Endothelial cell of umbilical vein (primary cell): ENCODE results near the gene CPXM2. TPM values are rescaled to one million over a fixed set of nuclear protein-coding genes. Genes with fewer than 3 reads are reported as not detected.

Source experiments
- BruUV-seq: library from RNA; stranded (reverse); fragments of 400-500 nt; replicated peaks from 2 replicates; lab custom pipeline; 2021; lab: Mats Ljungman, UMichigan
- CTCF ChIA-PET: fragments of 300-600, 350-600 bp; sonication (Branson Sonifier 250); formaldehyde crosslinking; loops from one replicate; lab custom pipeline; 2021; ENCODE audit warnings: antibody characterized with exemption, inconsistent platforms; lab: Charles Lee
- POLR2A ChIA-PET: fragments of 300-600, 350-600 bp; sonication (Branson Sonifier 250); formaldehyde crosslinking; loops from one replicate; lab custom pipeline; 2021; ENCODE audit warnings: antibody characterized with exemption, inconsistent platforms; lab: Charles Lee
- DNase-seq: peaks from one replicate; pipeline ENCODE4 v3.0.0-alpha.2; 2011; ENCODE audit warnings: low read depth, low spot score
- FAIRE-seq: peaks from 2 replicates; lab custom pipeline; 2011; peaks lifted over from hg19 to GRCh38; lab: Jason Lieb, UNC
- H2AFZ ChIP-seq: 2 replicates; pipeline ENCODE4 v1.6.0; 2012; ENCODE audit warnings: low read depth, low read length, control low read depth, inconsistent platforms
- H3K27ac ChIP-seq: 2 replicates; pipeline ENCODE4 v1.5.1; 2011; ENCODE audit warnings: low read depth, mild to moderate bottlenecking, control low read depth, low read length, moderate library complexity; ENCODE audit not compliant: insufficient read depth
- H3K27me3 ChIP-seq, 2 experiments: 2 replicates each; pipeline versions ENCODE4 v1.6.0 to v1.6.1; 2011; ENCODE audit warnings: low read length in 2 of 2, mixed read lengths in 1 of 2; ENCODE audit not compliant: control insufficient read depth in 2 of 2, insufficient read depth in 2 of 2
- H3K36me3 ChIP-seq, 2 experiments: 2 replicates in 1 of 2; 3 replicates in 1 of 2; pipeline ENCODE4 v1.5.1; 2011; ENCODE audit warnings: low read length in 2 of 2, mild to moderate bottlenecking in 1 of 2, moderate library complexity in 1 of 2; ENCODE audit not compliant: control insufficient read depth in 2 of 2, insufficient read depth in 2 of 2; ENCODE audit errors: extremely low read depth in 1 of 2
- H3K4me1 ChIP-seq: 3 replicates; pipeline ENCODE4 v1.5.1; 2011; ENCODE audit warnings: mild to moderate bottlenecking, low read length; ENCODE audit not compliant: control insufficient read depth, insufficient read depth; ENCODE audit errors: extremely low read depth
- H3K4me2 ChIP-seq: 2 replicates; pipeline ENCODE4 v1.6.1; 2011; ENCODE audit warnings: low read length, control low read depth, mixed read lengths; ENCODE audit not compliant: insufficient read depth
- H3K4me3 ChIP-seq, 3 experiments: fragments of 200-600 bp in 1 of 3; sonication (generic), shearing (Covaris generic) in 1 of 3; replicated peaks in 1 of 3; 2 replicates each; pipeline ENCODE4 v1.5.1; 2011 to 2016; ENCODE audit warnings: control low read depth in 3 of 3, low read length in 3 of 3, mild to moderate bottlenecking in 2 of 3, inconsistent platforms in 1 of 3, low read depth in 1 of 3, moderate library complexity in 1 of 3; ENCODE audit not compliant: insufficient read depth in 1 of 3
- H3K79me2 ChIP-seq: 2 replicates; pipeline ENCODE4 v1.6.0; 2012; ENCODE audit warnings: low read length, inconsistent platforms; ENCODE audit not compliant: control insufficient read depth, insufficient read depth
- H3K9ac ChIP-seq: replicated peaks from 2 replicates; pipeline ENCODE3; 2011; ENCODE audit warnings: low read length, control low read depth; ENCODE audit not compliant: insufficient read depth; ENCODE audit errors: extremely low read depth
- H3K9me1 ChIP-seq: replicated peaks from 3 replicates; pipeline ENCODE4 v1.6.0; 2011; ENCODE audit warnings: mild to moderate bottlenecking, low read length; ENCODE audit not compliant: control insufficient read depth, insufficient read depth; ENCODE audit errors: extremely low read depth
- H3K9me3 ChIP-seq: replicated peaks from 2 replicates; pipeline ENCODE4 v1.5.1; 2012; ENCODE audit warnings: low read length, inconsistent platforms; ENCODE audit not compliant: control insufficient read depth, insufficient read depth
- H4K20me1 ChIP-seq: replicated peaks from 2 replicates; pipeline ENCODE3; 2011; ENCODE audit warnings: mild to moderate bottlenecking, low read length; ENCODE audit not compliant: control insufficient read depth, insufficient read depth; ENCODE audit errors: extremely low read depth
- CTCF ChIP-seq, 2 donors: IDR thresholded peaks; 1 replicate in 1 of 2; 2 replicates in 1 of 2; pipeline ENCODE4 v1.5.1; 2011; ENCODE audit warnings: low read length in 2 of 2, mild to moderate bottlenecking in 2 of 2, moderate library complexity in 2 of 2, control low read depth in 1 of 2, inconsistent platforms in 1 of 2, low read depth in 1 of 2; ENCODE audit not compliant: insufficient read depth in 1 of 2; ENCODE audit errors: extremely low read depth in 1 of 2
- EZH2 ChIP-seq: IDR thresholded peaks from 2 replicates; pipeline ENCODE4 v1.6.1; 2012; ENCODE audit warnings: borderline replicate concordance, low read depth, mild to moderate bottlenecking, moderate library complexity, low read length, inconsistent platforms; ENCODE audit not compliant: severe bottlenecking
- FOS ChIP-seq: IDR thresholded peaks from 2 replicates; pipeline ENCODE4 v1.6.1; 2011; ENCODE audit warnings: mild to moderate bottlenecking, low read length, moderate library complexity, borderline replicate concordance; ENCODE audit not compliant: insufficient read depth
- GATA2 ChIP-seq: IDR thresholded peaks from 2 replicates; pipeline ENCODE4 v1.7.0; 2011; ENCODE audit warnings: low read depth, mild to moderate bottlenecking, moderate library complexity, mixed read lengths, low read length; ENCODE audit not compliant: insufficient read length, insufficient read depth
- JUN ChIP-seq: IDR thresholded peaks from 2 replicates; pipeline ENCODE4 v1.6.1; 2011; ENCODE audit warnings: borderline replicate concordance, low read depth; ENCODE audit not compliant: insufficient read length, insufficient read depth
- MAX ChIP-seq: IDR thresholded peaks from 2 replicates; pipeline ENCODE4 v1.6.1; 2011; ENCODE audit not compliant: insufficient read depth, insufficient read length
- MYC ChIP-seq: IDR thresholded peaks from one replicate; pipeline ENCODE4 v1.6.1; 2011; ENCODE audit warnings: mild to moderate bottlenecking, low read depth, low read length
- POLR2A ChIP-seq: IDR thresholded peaks from 2 replicates; pipeline ENCODE4 v1.6.1; 2012; ENCODE audit warnings: low read depth, mild to moderate bottlenecking, control low read depth, low read length
- POLR2AphosphoS5 ChIP-seq: IDR thresholded peaks from 2 replicates; pipeline ENCODE4 v1.6.1; 2012; ENCODE audit warnings: low read depth, mild to moderate bottlenecking, control low read depth, low read length, moderate library complexity; ENCODE audit not compliant: insufficient read depth
- dilution Hi-C: fragments of 300-500 bp; cut with MboI; formaldehyde crosslinking; loops from one replicate; pipeline ENCODE4 v1.15.0; 2019; ENCODE audit warnings: low sequenced_read_pairs; ENCODE audit not compliant: extremely low pct_ligation_motif_present
- intact Hi-C: fragments of 100-400 bp; cut with micrococcal nuclease; formaldehyde crosslinking; loops from one replicate; pipeline ENCODE4 v1.10.0; 2022
- polyA plus RNA-seq, 4 experiments: library from polyadenylated mRNA; depleted of rRNA in 3 of 4; stranded (reverse) in 3 of 4; unstranded in 1 of 4; fragments of >200 nt; gene quantifications; 2 replicates each; pipeline versions ENCODE4 v1.2.1 to v1.2.3, GENCODE V29; 2011 to 2012; ENCODE audit warnings: missing spikeins in 1 of 4
- total RNA-seq: library from RNA; stranded (reverse); gene quantifications from 2 replicates; pipeline ENCODE4 v1.2.3, GENCODE V29; 2021

Gene CPXM2
- total and polyA plus RNA-seq, 2 donors (not counting 3 experiments of a cell fraction or from before 2014, with no cell fraction given), result 1.8 to 2.7 TPM

GRCh38 chr10:123888256-123888655 lies 3.4 kb downstream of the CPXM2 start:
- dilution Hi-C loops (no loop called here), intact Hi-C loops (no loop called here)
- no peak for TF ChIP-seq POLR2AphosphoS5
- TF ChIP-seq FOS, result no peak
- TF ChIP-seq MYC, result no peak
- no peak for TF ChIP-seq JUN
- TF ChIP-seq POLR2A, result no peak
- TF ChIP-seq MAX, result no peak
- no peak for TF ChIP-seq CTCF (IDR thresholded peaks at IDR 0.05; ENCODE audit: extremely low read depth in 1 of 2, insufficient read depth in 1 of 2, low read depth in 1 of 2, low read length in 2 of 2)
- TF ChIP-seq GATA2, result no peak
- TF ChIP-seq EZH2, result no peak
- Histone ChIP-seq H3K27me3 (peaks cover 10 to 17% of the 10 kb centered on the region in 2 experiments), H3K9me1 (no peaks in the 10 kb centered on the region), H4K20me1 (no peaks in the 10 kb centered on the region), H3K4me3 (no peak overlapping the region), H3K79me2 (no peaks in the 10 kb centered on the region), H3K4me1 (no peaks in the 10 kb centered on the region), H2AFZ (no peak overlapping the region), H3K4me2 (no peak overlapping the region), H3K36me3 (no peaks in the 10 kb centered on the region), H3K9ac (no peak overlapping the region), H3K27ac (no peak overlapping the region), H3K9me3 (no peaks in the 10 kb centered on the region)
- FAIRE-seq (no peak), DNase-seq (no peak)
- BruUV-seq, result no TSS peak
- ChIA-PET CTCF (no interaction called here), POLR2A (no interaction called here)
